Hippocampal formation (tissue), 2 donors: Measurements from ENCODE around the gene BPIFB6.
"Not testable (repeated sequence)": the region's sequence is repeated elsewhere in the genome, so short reads cannot be mapped to it uniquely, and the experiment has no call there.

ENCODE experiments used
- DNase-seq, 2 donors: peaks; one replicate each; lab custom pipeline; 2025; lab: John Stamatoyannopoulos, UW

The BPIFB6 gene

GRCh38 chr20:33030569-33030968 lies 879 bp upstream of the BPIFB6 start:
- DNase-seq = no peak

DNA sequence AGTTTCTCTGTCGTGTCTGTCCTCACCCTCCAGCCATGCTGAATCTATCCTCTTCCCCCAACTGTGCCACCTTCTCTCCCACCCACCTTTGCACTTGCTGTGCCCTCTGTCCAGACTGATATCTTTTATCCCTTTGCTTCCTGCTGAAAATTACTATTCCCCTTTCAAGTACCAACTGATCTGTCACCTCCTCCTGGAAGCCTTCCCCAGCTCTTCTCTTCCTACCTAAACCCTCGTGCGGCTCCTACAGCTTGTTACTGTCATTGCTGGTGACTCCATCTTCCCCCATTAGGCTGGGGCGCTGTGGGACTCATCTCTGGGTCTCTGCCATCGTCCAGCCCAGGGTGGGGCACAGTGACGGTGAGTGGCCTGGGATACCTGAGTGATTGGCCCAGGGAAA lies 1.1 kb downstream of the BPIFB6 start:
- no peak for DNase-seq

DNA sequence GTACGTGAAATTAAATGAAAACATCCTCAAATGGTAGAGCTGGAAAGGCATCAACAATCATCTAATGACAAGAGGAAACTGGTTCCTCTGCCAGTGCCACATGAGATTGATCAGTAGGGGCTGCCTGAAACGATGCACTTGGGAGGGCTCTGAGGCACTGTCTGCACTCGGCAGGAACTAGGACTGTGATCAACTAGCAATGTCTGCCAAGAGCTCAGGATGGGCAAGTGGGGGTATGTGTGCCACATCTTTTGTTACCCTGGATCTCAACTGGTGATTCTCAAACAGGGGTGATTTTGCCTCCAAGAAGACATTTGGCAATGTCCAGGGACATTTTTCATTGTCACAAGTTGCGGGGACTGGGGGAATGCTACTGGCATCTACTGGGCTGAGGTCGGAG lies 1.9 kb downstream of the BPIFB6 start:
- DNase-seq = no peak

GRCh38 chr20:33034115-33034514 lies 2.7 kb downstream of the BPIFB6 start:
- no peak for DNase-seq

DNA sequence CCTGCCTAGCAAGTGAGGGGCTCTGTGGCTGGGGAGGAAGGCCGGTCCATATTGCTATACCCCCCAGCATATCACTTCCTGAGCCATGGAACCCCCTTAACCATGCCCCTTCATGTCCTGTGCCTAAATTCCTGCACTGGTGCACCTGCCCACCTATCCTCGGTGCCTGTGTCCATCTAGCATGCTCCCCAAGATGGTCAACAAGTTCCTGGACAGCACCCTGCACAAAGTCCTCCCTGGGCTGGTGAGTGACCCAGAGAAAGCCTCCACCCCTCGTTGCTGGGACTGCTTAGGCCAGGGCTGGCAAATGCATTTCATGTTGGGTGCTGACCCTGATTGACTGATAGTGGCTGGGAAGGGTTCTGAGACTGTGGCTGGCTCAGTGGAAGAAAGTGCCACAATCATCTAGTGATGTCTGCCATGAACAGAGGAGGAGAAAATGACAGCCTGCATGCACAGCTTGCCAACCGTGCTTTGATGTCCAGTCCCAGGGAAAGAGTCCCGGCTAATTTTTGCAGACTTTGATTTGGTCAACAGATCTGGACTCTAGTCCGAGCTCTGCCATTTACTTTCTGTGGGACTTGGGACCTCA lies 3.5 kb downstream of the BPIFB6 start:
- DNase-seq = no peak

DNA sequence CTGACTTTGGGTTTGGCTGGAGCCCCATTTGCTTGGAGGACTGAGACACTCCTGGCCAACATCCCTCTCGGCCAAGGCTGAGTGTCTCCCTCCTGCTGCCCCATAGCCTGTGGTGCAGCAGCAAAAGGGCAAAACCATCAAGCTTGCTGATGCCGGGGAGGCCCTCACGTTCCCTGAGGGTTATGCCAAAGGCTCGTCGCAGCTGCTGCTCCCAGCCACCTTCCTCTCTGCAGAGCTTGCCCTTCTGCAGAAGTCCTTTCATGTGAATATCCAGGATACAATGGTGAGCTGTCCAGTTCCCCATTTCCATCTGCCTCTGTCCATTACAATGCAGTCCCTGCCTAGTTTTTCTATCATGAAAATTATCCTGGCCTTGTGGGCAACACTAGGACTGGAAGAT lies 6.0 kb downstream of the BPIFB6 start:
- DNase-seq = no peak

- DNase-seq = no peak
These were observed 6.8 kb downstream of the BPIFB6 start for GRCh38 chr20:33038243-33038642.

DNA sequence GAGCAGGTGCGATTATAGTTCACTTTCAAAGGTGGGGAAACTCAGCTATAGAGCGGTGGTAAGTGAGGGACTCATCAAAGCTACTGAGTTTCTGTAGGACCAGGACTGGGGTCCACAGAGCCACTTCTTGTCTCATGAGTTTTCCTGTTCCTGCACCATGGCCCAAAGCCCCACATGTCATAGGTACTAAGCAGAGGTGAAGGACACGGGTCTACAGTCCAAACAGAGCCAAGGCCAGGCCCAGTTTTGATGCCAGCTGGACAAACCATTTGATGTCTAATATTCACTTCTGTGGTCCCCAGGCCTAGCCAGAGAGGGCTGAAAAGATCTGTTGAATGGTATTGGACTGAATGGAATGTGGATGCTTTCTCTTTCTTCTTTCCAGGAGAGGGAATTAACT lies 11.0 kb downstream of the BPIFB6 start:
- no peak for DNase-seq

- DNase-seq = no peak
These were observed 11.7 kb downstream of the BPIFB6 start for GRCh38 chr20:33042983-33043730.

DNA sequence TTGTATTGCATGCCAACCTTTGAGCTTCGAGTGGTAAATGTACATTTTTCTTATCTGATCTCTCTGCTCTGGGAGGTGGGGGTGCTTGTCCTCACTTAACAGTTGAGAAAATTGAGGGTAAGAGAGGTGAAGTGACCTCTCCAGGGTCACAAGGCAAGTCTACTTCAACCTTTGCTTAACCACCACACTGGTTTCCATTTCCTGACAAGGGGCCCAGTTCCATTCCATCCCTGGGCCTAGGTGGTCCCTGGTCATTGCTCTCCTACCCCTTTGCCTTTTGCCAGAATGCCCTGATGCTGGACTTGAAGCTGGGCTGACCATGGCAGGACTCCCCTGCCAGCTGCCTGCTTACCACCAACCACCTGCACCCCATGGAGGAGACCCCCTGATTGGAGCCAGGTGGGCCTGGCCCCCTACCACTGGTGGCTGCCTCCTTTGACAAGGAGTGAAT lies 12.3 kb downstream of the BPIFB6 start:
- DNase-seq = no peak

DNA sequence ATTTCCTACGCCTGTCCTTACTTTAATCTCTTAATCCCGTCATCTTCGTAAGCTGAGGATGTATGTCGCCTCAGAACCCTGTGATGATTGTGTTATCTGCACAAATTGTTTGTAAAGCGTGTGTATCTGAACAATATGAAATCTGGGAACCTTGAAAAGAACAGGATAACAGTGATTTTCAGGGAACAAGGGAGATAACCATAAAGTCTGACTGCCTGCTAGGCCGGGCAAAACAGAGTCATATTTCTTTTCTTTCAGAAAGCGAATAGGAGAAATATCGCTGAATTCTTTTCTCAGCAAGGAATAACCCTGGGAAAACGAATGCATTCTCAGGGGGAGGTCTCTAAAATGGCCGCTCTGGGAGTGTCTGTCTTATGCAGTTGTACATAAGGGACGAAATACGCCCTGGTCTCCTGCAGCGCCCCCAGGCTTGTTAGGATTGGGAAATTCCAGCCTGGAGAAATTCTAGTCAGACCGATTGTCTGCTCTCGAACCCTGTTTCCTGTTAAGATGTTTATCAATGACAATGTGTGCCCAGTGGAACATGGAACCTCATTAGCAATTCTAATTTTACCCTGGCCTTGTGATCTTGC lies 13.8 kb downstream of the BPIFB6 start:
- DNase-seq = not testable (repeated sequence)

DNA sequence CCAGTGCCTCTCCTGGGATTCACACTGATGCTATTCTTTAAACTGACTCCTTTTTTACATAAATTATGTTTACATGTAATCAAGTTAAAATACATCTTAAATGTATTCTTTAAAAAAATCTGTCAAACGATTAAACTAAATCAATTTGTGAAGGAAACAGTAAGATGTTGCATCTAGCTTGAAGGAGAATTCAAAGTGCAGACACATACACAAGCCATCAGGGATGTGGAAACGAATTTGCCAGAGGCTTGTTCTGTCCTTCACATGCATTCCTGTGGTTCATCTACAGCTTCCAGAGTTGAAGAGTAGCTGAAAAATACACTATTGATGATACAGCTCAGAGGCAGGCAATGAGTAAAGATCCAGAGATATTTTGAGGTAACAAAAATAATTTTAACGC lies 15.0 kb downstream of the BPIFB6 start:
- no peak for DNase-seq

DNA sequence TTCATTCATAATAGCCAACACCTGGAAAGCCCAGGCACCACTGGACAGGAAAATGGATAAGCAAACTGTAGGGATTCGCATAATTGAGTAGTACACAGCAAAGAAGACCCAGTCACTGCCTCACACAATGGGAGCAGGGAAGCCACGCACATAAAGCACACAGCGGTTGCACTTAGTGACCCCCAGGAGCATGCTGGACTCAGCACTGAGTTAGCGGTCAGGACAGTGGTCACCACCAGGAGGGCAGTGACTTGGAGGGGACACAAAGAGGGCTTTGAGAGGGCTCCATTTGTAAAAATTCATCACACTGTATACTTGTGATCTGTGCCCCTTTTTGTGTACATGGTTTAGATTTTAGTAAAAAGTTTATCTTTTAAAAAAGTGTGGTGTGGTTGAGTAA lies 19.9 kb downstream of the BPIFB6 start:
- no peak for DNase-seq

DNA sequence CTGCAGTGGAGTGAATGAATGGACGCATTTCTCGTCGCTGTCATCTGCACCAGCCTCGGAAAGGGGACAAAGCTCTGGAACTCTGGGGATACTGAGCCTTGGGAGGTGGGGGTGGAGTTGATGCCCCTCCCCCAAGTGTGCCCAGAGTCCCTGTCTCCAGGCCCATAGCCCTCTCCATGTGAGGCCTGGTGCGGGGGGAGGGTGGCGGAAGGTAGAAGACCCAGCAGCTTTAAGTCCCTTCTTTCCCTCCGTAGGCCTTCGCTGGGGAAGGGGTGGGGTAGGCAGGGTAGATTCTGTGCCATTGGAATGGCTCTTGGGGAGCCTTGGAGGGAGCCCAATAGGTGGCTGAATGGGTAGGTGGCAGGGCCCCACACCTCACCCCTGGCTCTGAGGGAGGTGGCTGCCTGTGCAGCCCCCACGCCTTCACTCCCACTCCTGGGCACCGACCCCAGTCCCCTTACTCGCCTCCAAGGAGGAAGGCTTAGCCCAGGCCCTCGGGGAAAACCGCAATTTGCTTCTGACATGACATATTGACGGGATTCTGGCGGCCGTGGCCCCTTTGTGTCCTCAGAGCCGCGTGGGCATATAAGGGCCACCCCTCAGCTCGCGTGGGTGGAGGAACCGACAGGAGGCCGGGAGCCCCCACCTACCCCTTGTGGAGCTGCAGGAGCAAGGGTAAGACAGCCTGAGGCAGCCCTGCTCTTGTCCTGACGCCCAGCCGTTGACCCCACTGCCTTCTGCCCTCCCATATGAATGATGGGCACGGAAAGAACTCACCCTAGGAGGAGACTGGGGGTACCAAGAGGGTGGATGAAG lies 22.1 kb downstream of the BPIFB6 start, which contains the start of gene BPIFB3:
BPIFB3 (plus strand) TSS at position 613 of the 816 bp plus-strand sequence. CDS start 1,533 bp downstream, outside the sequence.
- DNase-seq = no peak

DNA sequence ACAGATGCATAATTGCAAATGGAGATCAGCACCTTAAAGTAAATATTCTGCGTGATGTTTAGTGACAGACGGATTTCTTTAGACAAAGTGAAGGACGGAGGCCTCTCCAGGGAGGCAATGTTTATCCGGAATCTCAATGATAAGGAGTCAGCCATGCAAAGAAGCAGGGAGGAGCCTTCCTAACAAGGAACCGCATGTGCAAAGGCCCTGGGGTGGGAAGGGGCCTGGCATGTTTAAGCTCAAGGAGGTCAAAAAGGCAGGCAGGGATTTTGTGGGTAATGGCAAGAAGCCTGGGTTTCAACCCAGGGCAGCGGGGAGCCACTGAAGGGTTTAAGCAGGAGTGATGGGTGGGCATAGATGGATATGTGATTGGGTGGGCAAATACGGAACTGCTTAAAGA lies 22.9 kb downstream of the BPIFB6 start:
- DNase-seq = no peak

DNA sequence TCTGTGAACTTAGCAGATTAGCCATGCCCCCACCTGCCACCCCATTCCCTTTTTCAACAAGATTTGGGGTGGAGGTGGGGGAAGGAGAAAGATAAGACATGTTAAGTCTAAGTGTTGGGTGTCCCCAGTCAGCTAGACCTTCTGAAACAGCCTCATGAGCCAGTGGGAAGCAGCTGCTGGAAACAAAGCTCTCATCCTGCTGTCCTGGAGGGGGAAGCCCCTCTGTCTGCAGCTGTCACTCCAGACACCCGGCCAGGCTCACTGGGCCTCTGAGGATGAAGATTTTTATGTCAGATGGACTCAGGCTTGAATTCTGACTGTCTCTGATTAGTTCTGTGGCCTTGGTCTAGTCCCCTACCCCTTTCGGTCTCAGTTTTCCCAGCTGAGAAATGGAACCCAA lies 23.3 kb downstream of the BPIFB6 start:
- no peak for DNase-seq

DNA sequence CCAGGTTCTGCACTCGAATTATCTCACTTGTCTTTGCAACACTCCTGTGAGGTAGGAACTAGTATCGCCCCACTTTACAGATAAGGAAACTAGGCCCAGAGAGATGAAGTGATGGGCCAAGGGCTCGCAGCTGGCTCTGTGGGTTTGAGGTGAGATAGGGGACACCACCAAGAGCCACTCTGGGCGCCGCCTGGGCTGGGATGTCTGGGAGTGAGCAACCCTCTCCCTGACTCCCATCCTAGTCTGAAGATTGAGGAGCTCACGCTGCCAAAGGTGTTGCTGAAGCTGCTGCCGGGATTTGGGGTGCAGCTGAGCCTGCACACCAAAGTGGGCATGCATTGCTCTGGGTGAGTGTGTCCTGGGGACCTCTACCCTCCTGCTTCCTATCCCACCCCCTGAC lies 27.7 kb downstream of the BPIFB6 start:
- no peak for DNase-seq

GRCh38 chr20:33059741-33060390 lies 28.4 kb downstream of the BPIFB6 start:
- DNase-seq = no peak

DNA sequence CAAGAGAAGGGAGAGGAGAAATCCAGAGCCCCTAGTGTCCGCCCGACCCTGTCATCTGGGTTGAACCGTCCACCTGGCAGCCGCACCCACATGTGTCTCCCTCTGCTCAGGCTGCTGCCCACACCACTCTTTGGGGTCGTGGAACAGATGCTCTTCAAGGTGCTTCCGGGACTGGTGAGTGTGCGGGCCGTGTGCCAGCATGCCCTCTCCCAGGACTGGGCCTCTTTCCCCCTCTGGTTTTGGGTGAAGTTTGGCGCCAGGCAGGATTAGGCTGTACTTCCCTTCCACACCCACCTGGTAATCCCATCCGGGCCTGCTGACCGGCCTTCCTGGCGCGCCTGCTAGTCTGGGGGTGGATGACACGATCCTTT lies 30.2 kb downstream of the BPIFB6 start:
- no peak for DNase-seq

DNA sequence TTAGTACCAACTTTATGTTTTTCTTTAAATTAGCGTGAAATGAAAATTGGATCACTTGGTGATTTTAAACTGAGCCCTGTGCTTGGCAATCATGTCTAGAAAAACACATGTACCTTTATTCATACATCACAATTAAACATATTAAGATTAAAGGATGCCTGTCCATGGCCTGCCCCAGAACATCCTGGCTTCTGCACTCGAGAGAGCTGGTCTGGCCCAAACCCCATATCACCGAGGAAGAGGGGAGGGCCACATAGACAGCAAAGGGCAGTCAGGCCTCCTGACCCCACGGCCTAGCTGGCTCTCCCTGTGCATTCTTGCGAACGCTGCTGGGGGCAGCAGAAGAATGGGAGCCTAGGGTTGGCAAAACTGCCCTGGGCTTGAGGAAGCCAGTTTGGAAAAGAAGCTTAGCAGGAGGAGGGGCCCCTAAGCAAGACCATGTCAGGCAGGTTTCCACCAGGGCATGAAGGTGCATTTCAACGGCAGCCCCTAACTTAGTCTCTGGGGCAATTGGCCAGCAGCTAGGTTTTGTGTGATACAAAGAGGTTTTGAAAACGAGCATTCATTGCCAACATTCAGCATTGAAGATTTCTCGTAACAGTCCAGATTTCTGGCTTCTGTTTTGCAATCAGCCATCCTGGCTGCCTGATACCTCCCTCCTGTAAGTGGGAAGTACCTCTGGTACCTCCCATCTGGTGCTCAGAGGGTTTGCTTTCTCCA lies 30.8 kb downstream of the BPIFB6 start:
- DNase-seq = no peak

DNA sequence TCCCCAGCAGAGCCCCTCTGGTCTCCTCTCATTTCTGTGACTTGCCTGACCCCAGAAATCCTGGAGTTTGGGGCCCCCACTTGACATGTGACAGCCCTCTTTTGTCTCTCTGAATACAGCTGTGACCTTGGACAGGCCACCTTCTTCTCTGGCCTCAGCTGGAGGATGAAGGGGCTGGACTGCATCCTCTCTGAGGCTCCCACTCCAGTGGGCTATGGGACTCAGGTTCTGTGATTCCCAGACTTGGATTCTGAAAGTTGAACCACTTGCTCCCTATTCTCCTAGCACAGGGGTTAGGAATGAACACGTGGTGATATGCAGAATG lies 31.3 kb downstream of the BPIFB6 start:
- DNase-seq = no peak
